ENCODE results near the gene MGAT5B.

DNA sequence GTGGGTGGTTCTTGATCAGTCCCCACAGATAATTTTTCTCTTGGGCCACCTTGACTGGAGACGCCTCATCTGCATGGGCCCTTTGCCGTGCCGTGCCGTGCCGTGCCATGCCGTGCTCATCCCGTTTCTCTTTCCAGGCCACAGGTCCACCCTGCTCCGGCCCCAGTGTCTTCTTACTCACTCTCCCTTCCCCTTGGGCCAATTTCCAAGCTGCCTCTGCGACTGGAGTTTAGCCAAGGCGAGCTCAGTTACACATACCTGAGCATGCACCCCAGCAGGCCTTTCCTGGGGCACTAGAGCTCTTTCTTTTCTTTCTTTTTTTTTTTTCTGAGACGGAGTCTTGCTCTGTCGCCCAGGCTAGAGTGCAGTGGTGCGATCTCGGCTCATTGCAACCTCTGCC, 40.5 kb upstream of the MGAT5B start:
- TF ChIP-seq, protein P1, sequence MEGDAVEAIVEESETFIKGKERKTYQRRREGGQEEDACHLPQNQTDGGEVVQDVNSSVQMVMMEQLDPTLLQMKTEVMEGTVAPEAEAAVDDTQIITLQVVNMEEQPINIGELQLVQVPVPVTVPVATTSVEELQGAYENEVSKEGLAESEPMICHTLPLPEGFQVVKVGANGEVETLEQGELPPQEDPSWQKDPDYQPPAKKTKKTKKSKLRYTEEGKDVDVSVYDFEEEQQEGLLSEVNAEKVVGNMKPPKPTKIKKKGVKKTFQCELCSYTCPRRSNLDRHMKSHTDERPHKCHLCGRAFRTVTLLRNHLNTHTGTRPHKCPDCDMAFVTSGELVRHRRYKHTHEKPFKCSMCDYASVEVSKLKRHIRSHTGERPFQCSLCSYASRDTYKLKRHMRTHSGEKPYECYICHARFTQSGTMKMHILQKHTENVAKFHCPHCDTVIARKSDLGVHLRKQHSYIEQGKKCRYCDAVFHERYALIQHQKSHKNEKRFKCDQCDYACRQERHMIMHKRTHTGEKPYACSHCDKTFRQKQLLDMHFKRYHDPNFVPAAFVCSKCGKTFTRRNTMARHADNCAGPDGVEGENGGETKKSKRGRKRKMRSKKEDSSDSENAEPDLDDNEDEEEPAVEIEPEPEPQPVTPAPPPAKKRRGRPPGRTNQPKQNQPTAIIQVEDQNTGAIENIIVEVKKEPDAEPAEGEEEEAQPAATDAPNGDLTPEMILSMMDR (IDR thresholded peaks at IDR 0.05; ENCODE audit: low read depth, low read length, poor library complexity, severe bottlenecking): no peak
- no peak for TF ChIP-seq EZH2phosphoT487 (IDR thresholded peaks at IDR 0.05; ENCODE audit: borderline replicate concordance, low read length)

All from DOHH2 (cell line).